CMK (cell line): ENCODE measurements around the gene CACHD1.
"Not testable (repeated sequence)": the region's sequence is repeated elsewhere in the genome, so short reads cannot be mapped to it uniquely, and the experiment has no call there.

Source experiments
- DNase-seq: peaks from one replicate; pipeline ENCODE4 v3.0.0-alpha.2; 2010; ENCODE audit warnings: low read depth

CACHD1 gene

GRCh38 chr1:64594446-64594845, 124.5 kb downstream of the CACHD1 start:
- DNase-seq, result no peak

DNA sequence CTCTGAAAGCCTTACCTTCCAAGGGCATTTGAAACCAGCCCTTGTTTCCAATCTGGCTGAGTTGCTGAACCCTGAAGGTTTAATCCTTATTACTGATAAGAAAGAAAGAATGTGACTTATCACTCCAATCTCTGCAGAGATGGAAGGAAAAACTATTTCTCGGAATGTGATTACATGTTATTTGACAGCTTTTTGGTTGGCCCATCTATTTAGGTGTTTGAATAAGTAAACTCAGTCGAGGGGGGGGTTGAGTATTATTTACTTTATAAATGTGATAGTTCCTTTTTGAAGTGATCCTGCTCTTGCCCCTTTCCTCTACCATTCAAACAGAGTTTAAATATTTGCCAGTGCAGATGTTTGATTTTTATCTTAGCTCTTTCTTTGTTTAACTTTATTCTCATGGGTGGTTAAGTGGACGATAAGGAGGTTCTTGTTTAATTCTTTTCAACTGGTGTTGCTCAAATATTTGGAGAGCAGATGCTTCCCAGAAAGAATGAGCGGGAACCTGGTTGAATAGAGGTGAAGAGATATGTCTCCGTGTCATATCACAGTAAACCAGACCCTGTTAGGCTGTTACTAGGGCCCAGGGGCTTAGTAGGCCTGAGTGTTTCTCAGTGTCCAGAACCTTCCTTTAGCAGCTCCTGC, 126.1 kb downstream of the CACHD1 start:
- DNase-seq, result no peak

GRCh38 chr1:64597113-64597512, 127.2 kb downstream of the CACHD1 start:
- no peak for DNase-seq

- no peak for DNase-seq
Observed at GRCh38 chr1:64598100-64598571, 128.2 kb downstream of the CACHD1 start.

GRCh38 chr1:64599242-64599641, 129.3 kb downstream of the CACHD1 start:
- no peak for DNase-seq

- no peak for DNase-seq
Observed at GRCh38 chr1:64601207-64601606, 131.3 kb downstream of the CACHD1 start.

DNA sequence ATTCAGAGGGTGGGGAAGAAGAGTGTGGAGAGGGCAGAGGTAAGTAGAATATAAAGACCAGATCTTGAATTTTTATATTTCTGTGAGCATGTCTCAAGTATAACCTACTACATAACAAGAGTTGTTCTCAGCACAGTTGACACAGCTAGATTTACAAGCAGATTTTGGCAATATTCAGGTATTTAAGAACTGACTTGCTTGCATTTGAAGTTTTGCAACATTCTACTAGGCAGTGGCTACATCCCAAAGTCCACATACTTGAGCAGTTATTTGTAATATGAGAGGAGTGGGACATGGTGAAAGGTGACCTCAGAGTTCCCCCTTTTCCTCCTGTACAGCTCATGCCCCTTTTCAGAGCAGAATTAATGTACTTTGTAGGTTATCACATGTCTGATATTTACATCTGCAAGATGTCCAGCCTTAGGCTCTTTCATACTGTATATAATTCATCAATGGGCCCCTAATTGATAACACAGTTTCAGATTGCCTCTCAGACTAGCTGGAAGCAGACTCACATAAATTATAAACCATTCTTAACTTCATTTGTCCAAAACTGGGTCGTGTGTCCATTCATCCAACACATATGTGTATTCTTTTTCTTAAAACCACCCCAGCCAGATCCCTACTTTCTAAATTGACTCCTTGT, 138.2 kb downstream of the CACHD1 start:
- DNase-seq, result no peak

GRCh38 chr1:64608651-64609048, 138.7 kb downstream of the CACHD1 start:
- no peak for DNase-seq

DNA sequence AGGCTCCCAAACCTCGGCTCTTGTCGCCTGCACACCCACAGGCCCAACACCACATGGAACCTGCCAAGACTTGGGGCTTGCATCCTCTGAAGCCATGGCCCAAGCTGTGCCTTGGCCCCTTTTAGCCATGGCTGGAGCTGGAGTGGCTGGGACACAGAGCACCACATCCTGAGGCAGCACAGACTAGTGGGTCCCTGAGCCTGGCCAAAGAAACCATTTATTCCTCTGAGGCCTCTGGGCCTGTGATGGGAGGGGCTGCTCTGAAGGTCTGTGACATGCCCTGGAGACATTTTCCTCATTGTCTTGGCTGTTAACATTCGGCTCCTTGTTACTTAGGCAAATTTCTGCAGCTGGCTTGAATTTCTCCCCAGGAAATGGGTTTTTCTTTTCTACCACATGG, 141.0 kb downstream of the CACHD1 start:
- DNase-seq, result not testable (repeated sequence)

- DNase-seq, result no peak
Observed at GRCh38 chr1:64616039-64616438, 146.1 kb downstream of the CACHD1 start.

GRCh38 chr1:64623750-64624191, 153.8 kb downstream of the CACHD1 start:
- no peak for DNase-seq

DNA sequence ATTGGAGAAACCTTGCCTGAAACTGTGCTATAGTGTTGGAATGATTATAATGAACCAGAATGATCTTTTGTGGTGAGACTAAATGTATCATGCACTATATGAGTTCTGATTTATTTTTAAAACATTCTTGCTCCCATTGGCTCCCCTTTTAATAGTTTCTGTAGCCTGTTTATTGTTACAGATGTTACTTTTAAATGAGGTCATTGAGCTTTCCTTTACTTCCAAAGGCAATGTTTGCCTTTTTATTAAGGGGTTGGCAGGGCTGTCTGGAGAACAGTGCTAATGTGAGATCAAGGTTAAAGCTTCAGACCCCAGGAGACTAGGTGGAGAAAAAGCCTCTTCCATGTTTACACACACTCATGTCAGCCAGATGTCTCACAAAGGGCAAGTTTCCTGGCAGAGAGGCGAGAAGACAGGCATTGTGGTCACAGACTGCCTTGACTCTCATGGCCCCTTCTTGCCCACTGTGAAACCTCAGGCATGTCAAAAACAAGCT, 154.3 kb downstream of the CACHD1 start:
- no peak for DNase-seq

DNA sequence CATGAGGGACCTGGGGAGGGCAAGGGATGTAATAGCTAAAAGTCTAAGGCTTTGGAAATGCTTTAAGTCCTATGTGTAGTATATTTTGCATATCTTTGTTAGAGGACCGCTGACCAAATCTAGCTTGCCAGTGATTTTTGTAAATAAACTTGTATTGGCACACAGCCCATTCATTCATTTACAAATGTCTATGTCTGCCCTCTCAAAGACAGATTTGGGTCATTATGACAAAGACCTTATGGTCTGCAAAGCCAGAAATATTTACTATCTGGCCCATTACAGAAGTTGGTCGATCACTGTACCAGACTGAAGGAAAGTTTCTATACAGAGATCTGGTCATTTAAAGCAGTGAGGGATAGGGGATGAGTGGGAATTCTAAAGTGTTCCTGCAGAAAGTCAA, 154.9 kb downstream of the CACHD1 start:
- DNase-seq, result no peak

- DNase-seq, result no peak
Observed at GRCh38 chr1:64630611-64631010, 160.7 kb downstream of the CACHD1 start.

DNA sequence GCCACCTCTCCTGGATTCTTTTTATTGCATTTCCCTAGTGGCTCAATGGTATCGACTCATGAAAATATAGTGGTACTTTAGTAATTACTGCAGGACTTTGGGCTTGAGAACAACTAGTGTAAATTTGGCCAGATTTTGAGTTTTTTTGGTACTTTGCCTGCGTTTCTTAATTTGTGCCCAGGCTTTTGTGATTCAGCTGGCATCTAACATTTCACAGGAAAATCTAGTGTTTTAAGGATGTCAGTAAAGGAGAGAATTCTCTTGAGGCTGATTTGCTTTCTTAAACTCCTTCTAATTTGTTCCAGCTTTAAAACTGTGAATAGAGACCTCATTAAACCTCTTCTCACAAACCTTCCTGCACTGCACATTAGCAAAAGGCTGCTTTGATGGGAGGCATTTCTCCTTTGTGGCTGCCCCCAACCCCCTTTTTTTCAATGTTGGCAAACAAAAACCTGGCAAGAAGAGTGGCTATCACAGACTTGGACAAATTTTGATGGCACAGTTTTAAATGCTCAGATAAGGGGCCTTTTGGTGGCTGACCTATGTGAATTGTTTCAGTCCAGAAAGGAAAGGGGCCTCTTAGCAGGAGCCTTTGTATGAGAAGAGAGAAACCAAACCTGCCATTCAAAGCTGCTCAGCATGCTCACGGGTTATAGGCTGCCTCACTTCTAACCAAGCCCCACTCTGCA, 161.6 kb downstream of the CACHD1 start:
- no peak for DNase-seq

- no peak for DNase-seq
Observed at GRCh38 chr1:64632936-64633335, 163.0 kb downstream of the CACHD1 start.

- no peak for DNase-seq
Observed at GRCh38 chr1:64645735-64646134, 175.8 kb downstream of the CACHD1 start.

GRCh38 chr1:64650411-64650810, 180.5 kb downstream of the CACHD1 start:
- no peak for DNase-seq

- DNase-seq, result no peak
Observed at GRCh38 chr1:64651841-64652240, 181.9 kb downstream of the CACHD1 start.

- no peak for DNase-seq
Observed at GRCh38 chr1:64653466-64653865, 183.5 kb downstream of the CACHD1 start.

DNA sequence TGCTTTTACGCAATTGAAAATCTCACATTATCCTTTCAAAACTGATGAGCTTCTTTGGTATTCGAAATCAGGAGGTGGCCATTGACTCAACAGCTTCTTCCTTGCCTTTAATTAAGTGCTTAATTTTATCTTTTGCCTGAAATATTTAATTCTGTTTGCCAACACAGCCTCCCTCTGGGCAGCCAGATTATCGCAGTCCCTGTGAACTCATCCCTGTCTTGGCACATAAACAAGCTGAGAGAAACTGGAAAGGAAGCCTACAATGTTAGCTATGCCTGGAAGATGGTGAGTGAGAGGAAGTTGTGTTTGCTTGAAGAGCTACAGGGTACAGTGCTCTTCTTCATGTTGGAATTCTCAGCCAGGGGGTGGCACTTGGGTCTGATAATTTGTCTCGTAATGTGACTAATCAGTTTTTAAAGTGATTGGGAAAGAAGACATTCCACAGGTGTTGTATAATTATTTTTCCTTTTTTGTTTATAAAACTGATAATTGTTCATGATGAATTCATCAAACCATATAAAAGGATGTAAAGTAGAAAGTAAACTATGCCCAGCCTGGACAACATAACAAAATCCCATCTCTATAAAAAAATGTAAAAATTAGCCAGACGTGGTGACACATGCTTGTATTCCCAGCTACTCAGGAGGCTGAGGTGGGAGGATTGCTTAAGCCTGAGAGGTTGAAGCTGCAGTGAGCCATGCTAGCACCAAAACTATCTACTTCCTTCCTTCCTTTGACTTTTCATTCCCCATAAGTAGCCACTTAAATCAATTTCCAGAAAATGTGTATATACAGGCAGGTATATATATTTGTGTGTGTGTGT, 184.8 kb downstream of the CACHD1 start:
- DNase-seq, result no peak

GRCh38 chr1:64655861-64656260, 185.9 kb downstream of the CACHD1 start:
- no peak for DNase-seq
